Measurements from ENCODE around the gene NPTXR. TPM values are rescaled to one million over a fixed set of nuclear protein-coding genes. Genes with fewer than 3 reads are reported as not detected.

Gene NPTXR
- total RNA-seq, 2 experiments from 2014 or later: 1.3 to 1.4 TPM

GRCh38 chr22:38792833-38793232 lies 51.0 kb downstream of the NPTXR start:
- ChIA-PET CTCF (interaction anchor here (0.9 to 1.0 kb wide), 2 partner anchors 24 to 50 kb away, joined by 3 to 4 read pairs; no protein-coding TSS in a partner anchor), POLR2A (interaction anchor here (0.6 kb wide), 1 partner anchor 8 kb away, joined by 4 read pairs; no protein-coding TSS in a partner anchor)
- H3K27ac Mint-ChIP-seq: peak overlapping the region; percentile 67

GRCh38 chr22:38789606-38790005 lies 54.2 kb downstream of the NPTXR start:
- POLR2A ChIA-PET: no interaction called here

More at GRCh38 chr22:38792833-38793232, 51.0 kb downstream of the NPTXR start:
- Mint-ChIP-seq H3K27me3 (no peaks in the 10 kb centered on the region), H3K4me3 (peak overlapping the region; percentile 84), H3K9me3 (ENCODE audit: low read depth) (no peaks in the 10 kb centered on the region), H3K36me3 (ENCODE audit: low read depth) (no peaks in the 10 kb centered on the region), H3K4me1 (peaks cover 15% of the 10 kb centered on the region)
- intact Hi-C loops (cut with DNase I, micrococcal nuclease): loop anchor here (5.0 kb wide), 2 partner anchors 36 to 229 kb away; partner anchors contain the start of genes APOBEC3D (in 1 of the 2) and SUN2 (in 1 of the 2)
- peak; percentile 43 for DNase-seq
- peak; percentile 23 for ATAC-seq

GRCh38 chr22:38788846-38789245 lies 55.0 kb downstream of the NPTXR start:
- intact Hi-C loops (cut with DNase I, micrococcal nuclease): no loop called here
- Mint-ChIP-seq H3K9me3 (ENCODE audit: low read depth) (no peaks in the 10 kb centered on the region), H3K27ac (no peak overlapping the region), H3K4me3 (no peak overlapping the region), H3K27me3 (no peaks in the 10 kb centered on the region), H3K36me3 (ENCODE audit: low read depth) (no peaks in the 10 kb centered on the region), H3K4me1 (peaks cover 7% of the 10 kb centered on the region)
- no peak for DNase-seq
- no peak for ATAC-seq
- ChIA-PET CTCF (no interaction called here), POLR2A (no interaction called here)

More at GRCh38 chr22:38789606-38790005, 54.2 kb downstream of the NPTXR start:
- CTCF ChIA-PET: interaction anchor here (1.5 kb wide), 1 partner anchor 10 kb away, joined by 3 read pairs; no protein-coding TSS in a partner anchor
- H3K27me3 Mint-ChIP-seq: no peaks in the 10 kb centered on the region
- H3K27ac Mint-ChIP-seq: no peak overlapping the region
- no peaks in the 10 kb centered on the region for H3K9me3 Mint-ChIP-seq (ENCODE audit: low read depth)
- no peak overlapping the region for H3K4me3 Mint-ChIP-seq
- ATAC-seq (no peak), DNase-seq (no peak)
- peaks cover 12% of the 10 kb centered on the region for H3K4me1 Mint-ChIP-seq
- H3K36me3 Mint-ChIP-seq (ENCODE audit: low read depth): no peaks in the 10 kb centered on the region
- intact Hi-C loops (cut with DNase I, micrococcal nuclease): loop anchor here (5.0 kb wide), 2 partner anchors 32 to 233 kb away; partner anchors contain the start of genes APOBEC3D (in 1 of the 2) and SUN2 (in 1 of the 2)

GRCh38 chr22:38788021-38788816 lies 55.6 kb downstream of the NPTXR start:
- POLR2A ChIA-PET: no interaction called here
- DNase-seq (no peak), ATAC-seq (no peak)
- H3K36me3 Mint-ChIP-seq (ENCODE audit: low read depth): no peaks in the 10 kb centered on the region
- H3K4me1 Mint-ChIP-seq: peaks cover 6% of the 10 kb centered on the region
- intact Hi-C loops (cut with DNase I, micrococcal nuclease): no loop called here
- H3K27ac Mint-ChIP-seq: no peak overlapping the region
- CTCF ChIA-PET: no interaction called here
- no peaks in the 10 kb centered on the region for H3K27me3 Mint-ChIP-seq
- no peak overlapping the region for H3K4me3 Mint-ChIP-seq
- no peaks in the 10 kb centered on the region for H3K9me3 Mint-ChIP-seq (ENCODE audit: low read depth)

GRCh38 chr22:38786631-38787030 lies 57.2 kb downstream of the NPTXR start:
- Mint-ChIP-seq H3K36me3 (ENCODE audit: low read depth) (no peaks in the 10 kb centered on the region), H3K4me3 (no peak overlapping the region), H3K27me3 (no peaks in the 10 kb centered on the region), H3K9me3 (ENCODE audit: low read depth) (no peaks in the 10 kb centered on the region), H3K27ac (no peak overlapping the region), H3K4me1 (peaks cover 9% of the 10 kb centered on the region)
- intact Hi-C loops (cut with DNase I, micrococcal nuclease): no loop called here
- no peak for ATAC-seq
- ChIA-PET CTCF (no interaction called here), POLR2A (no interaction called here)
- no peak for DNase-seq

- CTCF ChIA-PET: interaction anchor here (0.7 to 1.0 kb wide), 2 partner anchors 19 to 583 kb away, joined by 3 to 4 read pairs; no protein-coding TSS in a partner anchor
- no peak overlapping the region for H3K4me3 Mint-ChIP-seq
- POLR2A ChIA-PET: interaction anchor here (0.6 to 0.7 kb wide), 2 partner anchors 8 to 66 kb away, joined by 4 to 6 read pairs; no protein-coding TSS in a partner anchor
- DNase-seq (no peak), ATAC-seq (no peak)
- H3K4me1 Mint-ChIP-seq: peaks cover 9% of the 10 kb centered on the region
- H3K27ac Mint-ChIP-seq: no peak overlapping the region
- intact Hi-C loops (cut with DNase I, micrococcal nuclease): no loop called here
- no peaks in the 10 kb centered on the region for H3K27me3 Mint-ChIP-seq
- no peaks in the 10 kb centered on the region for H3K9me3 Mint-ChIP-seq (ENCODE audit: low read depth)
- no peaks in the 10 kb centered on the region for H3K36me3 Mint-ChIP-seq (ENCODE audit: low read depth)
Measured at GRCh38 chr22:38784856-38785255, 59.0 kb downstream of the NPTXR start.

- peaks cover 9% of the 10 kb centered on the region for H3K4me1 Mint-ChIP-seq
- H3K9me3 Mint-ChIP-seq (ENCODE audit: low read depth): no peaks in the 10 kb centered on the region
- intact Hi-C loops (cut with DNase I, micrococcal nuclease): no loop called here
- no peaks in the 10 kb centered on the region for H3K36me3 Mint-ChIP-seq (ENCODE audit: low read depth)
- no peaks in the 10 kb centered on the region for H3K27me3 Mint-ChIP-seq
- no peak overlapping the region for H3K27ac Mint-ChIP-seq
- no peak overlapping the region for H3K4me3 Mint-ChIP-seq
- ChIA-PET POLR2A (interaction anchor here (0.6 kb wide), 1 partner anchor 67 kb away, joined by 6 read pairs; no protein-coding TSS in a partner anchor), CTCF (no interaction called here)
- no peak for ATAC-seq
- DNase-seq: no peak
Measured at GRCh38 chr22:38784035-38784434, 59.8 kb downstream of the NPTXR start.

- DNase-seq: no peak
- Mint-ChIP-seq H3K4me1 (peaks cover 9% of the 10 kb centered on the region), H3K9me3 (ENCODE audit: low read depth) (no peaks in the 10 kb centered on the region), H3K27ac (peak overlapping the region; percentile 29), H3K27me3 (no peaks in the 10 kb centered on the region), H3K36me3 (ENCODE audit: low read depth) (no peaks in the 10 kb centered on the region), H3K4me3 (no peak overlapping the region)
- ATAC-seq: no peak
- ChIA-PET CTCF (no interaction called here), POLR2A (no interaction called here)
- intact Hi-C loops (cut with DNase I, micrococcal nuclease): no loop called here
Measured at GRCh38 chr22:38783095-38783615, 60.7 kb downstream of the NPTXR start.

- Mint-ChIP-seq H3K4me3 (no peak overlapping the region), H3K27me3 (no peaks in the 10 kb centered on the region), H3K9me3 (ENCODE audit: low read depth) (no peaks in the 10 kb centered on the region), H3K4me1 (peaks cover 9% of the 10 kb centered on the region), H3K27ac (no peak overlapping the region), H3K36me3 (ENCODE audit: low read depth) (no peaks in the 10 kb centered on the region)
- DNase-seq: no peak
- CTCF ChIA-PET: interaction anchor here (0.7 kb wide), 1 partner anchor 119 kb away, joined by 3 read pairs; no protein-coding TSS in a partner anchor
- POLR2A ChIA-PET: no interaction called here
- ATAC-seq: peak; percentile 65
- intact Hi-C loops (cut with DNase I, micrococcal nuclease): no loop called here
Measured at GRCh38 chr22:38782402-38783094, 61.3 kb downstream of the NPTXR start.

GRCh38 chr22:38781033-38781432 lies 62.8 kb downstream of the NPTXR start:
- Mint-ChIP-seq H3K36me3 (ENCODE audit: low read depth) (no peaks in the 10 kb centered on the region), H3K9me3 (ENCODE audit: low read depth) (no peaks in the 10 kb centered on the region), H3K27me3 (no peaks in the 10 kb centered on the region), H3K27ac (no peak overlapping the region), H3K4me3 (no peak overlapping the region), H3K4me1 (peaks cover 9% of the 10 kb centered on the region)
- CTCF ChIA-PET: no interaction called here
- DNase-seq: no peak
- POLR2A ChIA-PET: no interaction called here
- intact Hi-C loops (cut with DNase I, micrococcal nuclease): no loop called here
- ATAC-seq: no peak

GRCh38 chr22:38777087-38777671 lies 66.6 kb downstream of the NPTXR start:
- Mint-ChIP-seq H3K36me3 (ENCODE audit: low read depth) (no peaks in the 10 kb centered on the region), H3K27ac (no peak overlapping the region), H3K4me3 (no peak overlapping the region), H3K9me3 (ENCODE audit: low read depth) (no peaks in the 10 kb centered on the region), H3K4me1 (peaks cover under 1% of the 10 kb centered on the region), H3K27me3 (no peaks in the 10 kb centered on the region)
- ChIA-PET POLR2A (no interaction called here), CTCF (no interaction called here)
- intact Hi-C loops (cut with DNase I, micrococcal nuclease): no loop called here
- DNase-seq: no peak
- ATAC-seq: no peak

Measured in activated CD4-positive, alpha-beta T cell treated with anti-CD3 and anti-CD28 coated beads for 36 hours (primary cell).